WTC11 (cell line): ENCODE data around the gene PSMD1.

Source experiments
- ESRRA ChIP-seq: sonication (generic); formaldehyde crosslinking; IDR thresholded peaks from 2 replicates; pipeline ENCODE4 v1.8.1; 2022; ENCODE audit warnings: mild to moderate bottlenecking, missing genetic modification reagents, borderline replicate concordance
- MXD4 ChIP-seq: fragments of 250-450 bp; sonication (Bioruptor Pico); IDR thresholded peaks from 2 replicates; pipeline ENCODE4 v1.8.0; 2021; ENCODE audit warnings: mild to moderate bottlenecking, moderate library complexity, borderline replicate concordance
- RORB ChIP-seq: fragments of 250-450 bp; sonication (Bioruptor Pico); IDR thresholded peaks from 2 replicates; pipeline ENCODE4 v1.9.0; 2021; ENCODE audit warnings: mild to moderate bottlenecking
- ZNF317 ChIP-seq: sonication (generic); formaldehyde crosslinking; IDR thresholded peaks from 2 replicates; pipeline ENCODE4 v1.8.1; 2023; ENCODE audit warnings: low read depth, mild to moderate bottlenecking, moderate library complexity, missing genetic modification reagents, borderline replicate concordance
- TF ChIP-seq, protein P1 (sequence below): sonication (generic); formaldehyde crosslinking; IDR thresholded peaks from 2 replicates; pipeline ENCODE4 v1.8.0; 2023; ENCODE audit warnings: missing genetic modification reagents
- TF ChIP-seq, protein P2 (sequence below): fragments of 200-600 bp; IDR thresholded peaks from 2 replicates; pipeline ENCODE4 v1.8.0; 2022; ENCODE audit warnings: antibody characterized with exemption
- TF ChIP-seq, protein P3 (sequence below): sonication (generic); formaldehyde crosslinking; IDR thresholded peaks from 2 replicates; pipeline ENCODE4 v1.8.1; 2023; ENCODE audit warnings: mild to moderate bottlenecking, missing genetic modification reagents, moderate library complexity

DNA sequence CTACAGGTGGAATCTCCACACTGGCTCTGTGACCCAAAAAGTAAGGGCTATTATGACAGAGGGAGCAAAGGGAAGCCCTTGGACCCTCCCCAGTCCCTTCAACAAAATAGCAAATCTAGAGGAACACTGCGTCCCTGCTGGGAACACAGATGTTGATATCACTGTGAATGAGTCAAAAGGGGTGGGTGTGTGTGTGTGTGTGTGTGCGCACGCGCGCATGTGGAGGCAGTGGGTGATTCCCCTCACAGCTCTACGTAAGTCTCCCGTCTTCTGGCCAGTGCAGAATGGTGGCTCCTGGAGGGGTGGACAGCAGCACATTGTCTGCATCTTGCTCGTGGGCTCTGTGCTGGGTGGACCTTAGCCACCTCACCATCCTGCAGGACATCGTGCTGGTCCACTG is 27.1 kb upstream of the PSMD1 start:
- TF ChIP-seq, protein P1, sequence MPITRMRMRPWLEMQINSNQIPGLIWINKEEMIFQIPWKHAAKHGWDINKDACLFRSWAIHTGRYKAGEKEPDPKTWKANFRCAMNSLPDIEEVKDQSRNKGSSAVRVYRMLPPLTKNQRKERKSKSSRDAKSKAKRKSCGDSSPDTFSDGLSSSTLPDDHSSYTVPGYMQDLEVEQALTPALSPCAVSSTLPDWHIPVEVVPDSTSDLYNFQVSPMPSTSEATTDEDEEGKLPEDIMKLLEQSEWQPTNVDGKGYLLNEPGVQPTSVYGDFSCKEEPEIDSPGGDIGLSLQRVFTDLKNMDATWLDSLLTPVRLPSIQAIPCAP (CRISPR knock-in tag): no peak
- TF ChIP-seq RORB (CRISPR knock-in tag) (no peak), MXD4 (CRISPR knock-in tag) (no peak), ESRRA (CRISPR knock-in tag) (no peak), ZNF317 (CRISPR knock-in tag) (no peak)
- TF ChIP-seq, protein P2, sequence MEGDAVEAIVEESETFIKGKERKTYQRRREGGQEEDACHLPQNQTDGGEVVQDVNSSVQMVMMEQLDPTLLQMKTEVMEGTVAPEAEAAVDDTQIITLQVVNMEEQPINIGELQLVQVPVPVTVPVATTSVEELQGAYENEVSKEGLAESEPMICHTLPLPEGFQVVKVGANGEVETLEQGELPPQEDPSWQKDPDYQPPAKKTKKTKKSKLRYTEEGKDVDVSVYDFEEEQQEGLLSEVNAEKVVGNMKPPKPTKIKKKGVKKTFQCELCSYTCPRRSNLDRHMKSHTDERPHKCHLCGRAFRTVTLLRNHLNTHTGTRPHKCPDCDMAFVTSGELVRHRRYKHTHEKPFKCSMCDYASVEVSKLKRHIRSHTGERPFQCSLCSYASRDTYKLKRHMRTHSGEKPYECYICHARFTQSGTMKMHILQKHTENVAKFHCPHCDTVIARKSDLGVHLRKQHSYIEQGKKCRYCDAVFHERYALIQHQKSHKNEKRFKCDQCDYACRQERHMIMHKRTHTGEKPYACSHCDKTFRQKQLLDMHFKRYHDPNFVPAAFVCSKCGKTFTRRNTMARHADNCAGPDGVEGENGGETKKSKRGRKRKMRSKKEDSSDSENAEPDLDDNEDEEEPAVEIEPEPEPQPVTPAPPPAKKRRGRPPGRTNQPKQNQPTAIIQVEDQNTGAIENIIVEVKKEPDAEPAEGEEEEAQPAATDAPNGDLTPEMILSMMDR: no peak
- TF ChIP-seq, protein P3, sequence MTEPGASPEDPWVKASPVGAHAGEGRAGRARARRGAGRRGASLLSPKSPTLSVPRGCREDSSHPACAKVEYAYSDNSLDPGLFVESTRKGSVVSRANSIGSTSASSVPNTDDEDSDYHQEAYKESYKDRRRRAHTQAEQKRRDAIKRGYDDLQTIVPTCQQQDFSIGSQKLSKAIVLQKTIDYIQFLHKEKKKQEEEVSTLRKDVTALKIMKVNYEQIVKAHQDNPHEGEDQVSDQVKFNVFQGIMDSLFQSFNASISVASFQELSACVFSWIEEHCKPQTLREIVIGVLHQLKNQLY (CRISPR knock-in tag): no peak
